ENCODE results near the gene CDH13.

Gene CDH13

GRCh38 chr16:83312718-83313245, 686.0 kb downstream of the CDH13 start:
- no peak for ATAC-seq
- TF ChIP-seq RARB (CRISPR knock-in tag; IDR thresholded peaks at IDR 0.05) (no peak), PATZ1 (CRISPR knock-in tag; IDR thresholded peaks at IDR 0.05; ENCODE audit: borderline replicate concordance) (no peak), ZNF8 (CRISPR knock-in tag; IDR thresholded peaks at IDR 0.05) (no peak), GLIS3 (CRISPR knock-in tag; IDR thresholded peaks at IDR 0.05) (no peak), CSDC2 (CRISPR knock-in tag; IDR thresholded peaks at IDR 0.05) (no peak), ESRRG (CRISPR knock-in tag; IDR thresholded peaks at IDR 0.05) (no peak), ZNF565 (CRISPR knock-in tag; conservative IDR thresholded peaks at IDR 0.05; ENCODE audit: low read depth) (no peak), ISL1 (CRISPR knock-in tag; IDR thresholded peaks at IDR 0.05) (no peak), ARNTL (CRISPR knock-in tag; IDR thresholded peaks at IDR 0.05; ENCODE audit: borderline replicate concordance, low read depth) (no peak), ZFP30 (CRISPR knock-in tag; IDR thresholded peaks at IDR 0.05) (no peak), OSR1 (CRISPR knock-in tag; IDR thresholded peaks at IDR 0.05) (no peak), TOX (CRISPR knock-in tag; IDR thresholded peaks at IDR 0.05; ENCODE audit: borderline replicate concordance) (no peak)
- TF ChIP-seq, protein P1, sequence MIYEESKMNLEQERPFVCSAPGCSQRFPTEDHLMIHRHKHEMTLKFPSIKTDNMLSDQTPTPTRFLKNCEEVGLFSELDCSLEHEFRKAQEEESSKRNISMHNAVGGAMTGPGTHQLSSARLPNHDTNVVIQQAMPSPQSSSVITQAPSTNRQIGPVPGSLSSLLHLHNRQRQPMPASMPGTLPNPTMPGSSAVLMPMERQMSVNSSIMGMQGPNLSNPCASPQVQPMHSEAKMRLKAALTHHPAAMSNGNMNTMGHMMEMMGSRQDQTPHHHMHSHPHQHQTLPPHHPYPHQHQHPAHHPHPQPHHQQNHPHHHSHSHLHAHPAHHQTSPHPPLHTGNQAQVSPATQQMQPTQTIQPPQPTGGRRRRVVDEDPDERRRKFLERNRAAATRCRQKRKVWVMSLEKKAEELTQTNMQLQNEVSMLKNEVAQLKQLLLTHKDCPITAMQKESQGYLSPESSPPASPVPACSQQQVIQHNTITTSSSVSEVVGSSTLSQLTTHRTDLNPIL (CRISPR knock-in tag; IDR thresholded peaks at IDR 0.05; ENCODE audit: low read depth): no peak
- TF ChIP-seq, protein P2, sequence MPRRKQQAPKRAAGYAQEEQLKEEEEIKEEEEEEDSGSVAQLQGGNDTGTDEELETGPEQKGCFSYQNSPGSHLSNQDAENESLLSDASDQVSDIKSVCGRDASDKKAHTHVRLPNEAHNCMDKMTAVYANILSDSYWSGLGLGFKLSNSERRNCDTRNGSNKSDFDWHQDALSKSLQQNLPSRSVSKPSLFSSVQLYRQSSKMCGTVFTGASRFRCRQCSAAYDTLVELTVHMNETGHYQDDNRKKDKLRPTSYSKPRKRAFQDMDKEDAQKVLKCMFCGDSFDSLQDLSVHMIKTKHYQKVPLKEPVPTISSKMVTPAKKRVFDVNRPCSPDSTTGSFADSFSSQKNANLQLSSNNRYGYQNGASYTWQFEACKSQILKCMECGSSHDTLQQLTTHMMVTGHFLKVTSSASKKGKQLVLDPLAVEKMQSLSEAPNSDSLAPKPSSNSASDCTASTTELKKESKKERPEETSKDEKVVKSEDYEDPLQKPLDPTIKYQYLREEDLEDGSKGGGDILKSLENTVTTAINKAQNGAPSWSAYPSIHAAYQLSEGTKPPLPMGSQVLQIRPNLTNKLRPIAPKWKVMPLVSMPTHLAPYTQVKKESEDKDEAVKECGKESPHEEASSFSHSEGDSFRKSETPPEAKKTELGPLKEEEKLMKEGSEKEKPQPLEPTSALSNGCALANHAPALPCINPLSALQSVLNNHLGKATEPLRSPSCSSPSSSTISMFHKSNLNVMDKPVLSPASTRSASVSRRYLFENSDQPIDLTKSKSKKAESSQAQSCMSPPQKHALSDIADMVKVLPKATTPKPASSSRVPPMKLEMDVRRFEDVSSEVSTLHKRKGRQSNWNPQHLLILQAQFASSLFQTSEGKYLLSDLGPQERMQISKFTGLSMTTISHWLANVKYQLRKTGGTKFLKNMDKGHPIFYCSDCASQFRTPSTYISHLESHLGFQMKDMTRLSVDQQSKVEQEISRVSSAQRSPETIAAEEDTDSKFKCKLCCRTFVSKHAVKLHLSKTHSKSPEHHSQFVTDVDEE (CRISPR knock-in tag; IDR thresholded peaks at IDR 0.05): no peak

DNA sequence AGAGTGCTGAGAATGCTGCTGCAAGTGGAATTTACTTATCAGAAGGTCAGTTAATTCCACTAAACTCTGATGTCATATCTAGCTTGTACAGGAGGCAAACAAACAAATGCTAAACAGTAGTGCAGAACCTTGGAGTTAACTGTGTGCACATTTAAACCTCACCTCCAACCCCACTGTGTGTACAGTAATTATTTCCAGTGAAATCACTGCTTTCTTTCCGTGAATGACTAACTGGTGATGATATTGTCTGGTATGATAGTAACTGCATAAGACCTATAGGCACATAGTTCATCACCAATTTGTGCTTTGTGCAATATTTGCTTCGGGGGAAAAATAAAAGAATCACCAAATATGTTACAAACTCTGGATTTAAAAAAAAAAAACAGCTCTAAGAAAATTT, 688.5 kb downstream of the CDH13 start:
- no peak for TF ChIP-seq PPARA (CRISPR knock-in tag; IDR thresholded peaks at IDR 0.05; ENCODE audit: borderline replicate concordance)
- no peak for TF ChIP-seq ZC3H10 (CRISPR knock-in tag; IDR thresholded peaks at IDR 0.05)
- TF ChIP-seq GLIS3 (CRISPR knock-in tag; IDR thresholded peaks at IDR 0.05): no peak
- TF ChIP-seq SNAI2 (CRISPR knock-in tag; IDR thresholded peaks at IDR 0.05): no peak
- no peak for TF ChIP-seq ZFP3 (CRISPR knock-in tag; IDR thresholded peaks at IDR 0.05)
- ATAC-seq: no peak

- ATAC-seq: no peak
- no peak for TF ChIP-seq ISL1 (CRISPR knock-in tag; IDR thresholded peaks at IDR 0.05)
- TF ChIP-seq ZNF8 (CRISPR knock-in tag; IDR thresholded peaks at IDR 0.05): no peak
- TF ChIP-seq CSRNP3 (CRISPR knock-in tag; IDR thresholded peaks at IDR 0.05): no peak
- TF ChIP-seq, protein P2 (CRISPR knock-in tag; IDR thresholded peaks at IDR 0.05): no peak
- TF ChIP-seq PATZ1 (CRISPR knock-in tag; IDR thresholded peaks at IDR 0.05; ENCODE audit: borderline replicate concordance): no peak
- TF ChIP-seq SNAI2 (CRISPR knock-in tag; IDR thresholded peaks at IDR 0.05): no peak
- TF ChIP-seq ESRRG (CRISPR knock-in tag; IDR thresholded peaks at IDR 0.05): no peak
- TF ChIP-seq, protein P1 (CRISPR knock-in tag; IDR thresholded peaks at IDR 0.05; ENCODE audit: low read depth): no peak
- TF ChIP-seq ZFP3 (CRISPR knock-in tag; IDR thresholded peaks at IDR 0.05): no peak
- no peak for TF ChIP-seq ZFP30 (CRISPR knock-in tag; IDR thresholded peaks at IDR 0.05)
- TF ChIP-seq, protein P3, sequence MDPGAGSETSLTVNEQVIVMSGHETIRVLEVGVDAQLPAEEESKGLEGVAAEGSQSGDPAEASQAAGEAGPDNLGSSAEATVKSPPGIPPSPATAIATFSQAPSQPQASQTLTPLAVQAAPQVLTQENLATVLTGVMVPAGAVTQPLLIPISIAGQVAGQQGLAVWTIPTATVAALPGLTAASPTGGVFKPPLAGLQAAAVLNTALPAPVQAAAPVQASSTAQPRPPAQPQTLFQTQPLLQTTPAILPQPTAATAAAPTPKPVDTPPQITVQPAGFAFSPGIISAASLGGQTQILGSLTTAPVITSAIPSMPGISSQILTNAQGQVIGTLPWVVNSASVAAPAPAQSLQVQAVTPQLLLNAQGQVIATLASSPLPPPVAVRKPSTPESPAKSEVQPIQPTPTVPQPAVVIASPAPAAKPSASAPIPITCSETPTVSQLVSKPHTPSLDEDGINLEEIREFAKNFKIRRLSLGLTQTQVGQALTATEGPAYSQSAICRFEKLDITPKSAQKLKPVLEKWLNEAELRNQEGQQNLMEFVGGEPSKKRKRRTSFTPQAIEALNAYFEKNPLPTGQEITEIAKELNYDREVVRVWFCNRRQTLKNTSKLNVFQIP (CRISPR knock-in tag; IDR thresholded peaks at IDR 0.05; ENCODE audit: borderline replicate concordance, low read depth): no peak
- TF ChIP-seq ZC3H10 (CRISPR knock-in tag; IDR thresholded peaks at IDR 0.05): no peak
- no peak for TF ChIP-seq ARNTL (CRISPR knock-in tag; IDR thresholded peaks at IDR 0.05; ENCODE audit: borderline replicate concordance, low read depth)
- TF ChIP-seq RARB (CRISPR knock-in tag; IDR thresholded peaks at IDR 0.05): no peak
- TF ChIP-seq TCF4 (CRISPR knock-in tag; IDR thresholded peaks at IDR 0.05; ENCODE audit: borderline replicate concordance): no peak
- no peak for TF ChIP-seq ZNF565 (CRISPR knock-in tag; conservative IDR thresholded peaks at IDR 0.05; ENCODE audit: low read depth)
- TF ChIP-seq OSR1 (CRISPR knock-in tag; IDR thresholded peaks at IDR 0.05): no peak
Measured at GRCh38 chr16:83316458-83316857, 689.7 kb downstream of the CDH13 start.

All from SK-N-SH treated with all-trans-retinoic acid at 6 μM for 48 hours (cell line).